ENCODE measurements around the gene ZMIZ1.

The ZMIZ1 gene

GRCh38 chr10:79305515-79305914 lies 236.7 kb downstream of the ZMIZ1 start:
- DNase-seq (ENCODE audit: extremely low spot score, insufficient read length, low read depth) (no peak), FAIRE-seq (no peak)

GRCh38 chr10:79305988-79306387 lies 237.2 kb downstream of the ZMIZ1 start:
- DNase-seq (ENCODE audit: extremely low spot score, insufficient read length, low read depth) (no peak), FAIRE-seq (no peak)

- DNase-seq (ENCODE audit: extremely low spot score, insufficient read length, low read depth): no peak
- FAIRE-seq: no peak
Measured at GRCh38 chr10:79306644-79307220, 238.0 kb downstream of the ZMIZ1 start.

- DNase-seq (ENCODE audit: extremely low spot score, insufficient read length, low read depth) (no peak), FAIRE-seq (no peak)
Measured at GRCh38 chr10:79308016-79308415, 239.2 kb downstream of the ZMIZ1 start.

GRCh38 chr10:79308969-79309665 lies 240.4 kb downstream of the ZMIZ1 start:
- DNase-seq (ENCODE audit: extremely low spot score, insufficient read length, low read depth): no peak
- FAIRE-seq: no peak

GRCh38 chr10:79310200-79310865 lies 241.6 kb downstream of the ZMIZ1 start:
- DNase-seq (ENCODE audit: extremely low spot score, insufficient read length, low read depth): no peak
- no peak for FAIRE-seq

- FAIRE-seq: no peak
- no peak for DNase-seq (ENCODE audit: extremely low spot score, insufficient read length, low read depth)
Measured at GRCh38 chr10:79310911-79311573, 242.3 kb downstream of the ZMIZ1 start.

- DNase-seq (ENCODE audit: extremely low spot score, insufficient read length, low read depth): no peak
- FAIRE-seq: no peak
Measured at GRCh38 chr10:79311581-79312407, 243.0 kb downstream of the ZMIZ1 start.

GRCh38 chr10:79312601-79313187 lies 243.9 kb downstream of the ZMIZ1 start:
- FAIRE-seq: no peak
- DNase-seq (ENCODE audit: extremely low spot score, insufficient read length, low read depth): no peak

- DNase-seq (ENCODE audit: extremely low spot score, insufficient read length, low read depth) (no peak), FAIRE-seq (no peak)
Measured at GRCh38 chr10:79313320-79313719, 244.6 kb downstream of the ZMIZ1 start.

- DNase-seq (ENCODE audit: extremely low spot score, insufficient read length, low read depth) (no peak), FAIRE-seq (no peak)
Measured at GRCh38 chr10:79313911-79314439, 245.2 kb downstream of the ZMIZ1 start.

GRCh38 chr10:79314761-79315601 lies 246.2 kb downstream of the ZMIZ1 start:
- no peak for DNase-seq (ENCODE audit: extremely low spot score, insufficient read length, low read depth)

GRCh38 chr10:79315602-79315920 lies 246.8 kb downstream of the ZMIZ1 start:
- DNase-seq (ENCODE audit: extremely low spot score, insufficient read length, low read depth) (no peak), FAIRE-seq (no peak)

More at GRCh38 chr10:79314761-79315601, 246.2 kb downstream of the ZMIZ1 start:
- no peak for FAIRE-seq

GRCh38 chr10:79316671-79317431 lies 248.1 kb downstream of the ZMIZ1 start:
- DNase-seq (ENCODE audit: extremely low spot score, insufficient read length, low read depth): peak; percentile 38
- peak; percentile 61 for FAIRE-seq

GRCh38 chr10:79318369-79318768 lies 249.6 kb downstream of the ZMIZ1 start:
- DNase-seq (ENCODE audit: extremely low spot score, insufficient read length, low read depth) (no peak), FAIRE-seq (no peak)

GRCh38 chr10:79319115-79319771 lies 250.5 kb downstream of the ZMIZ1 start:
- DNase-seq (ENCODE audit: extremely low spot score, insufficient read length, low read depth): no peak
- no peak for FAIRE-seq

- FAIRE-seq (no peak), DNase-seq (ENCODE audit: extremely low spot score, insufficient read length, low read depth) (no peak)
Measured at GRCh38 chr10:79320316-79320715, 251.6 kb downstream of the ZMIZ1 start.
